Dermis blood vessel endothelial cell (primary cell): Measurements from ENCODE around the gene PRR5L. TPM values are rescaled to one million over a fixed set of nuclear protein-coding genes. Genes with fewer than 3 reads are reported as not detected.

ENCODE experiments used
- DNase-seq: peaks from one replicate; pipeline ENCODE4 v3.0.0; 2010
- total RNA-seq: library from RNA; depleted of rRNA; stranded (reverse); fragments of >200 nt; gene quantifications from 2 replicates; pipeline ENCODE4 v1.2.3, GENCODE V29; 2014

The PRR5L gene
- total RNA-seq, 1 donor from 2014 or later, result 30.3 TPM

GRCh38 chr11:36441610-36442208, 145.6 kb downstream of the PRR5L start:
- DNase-seq, result no peak

- no peak for DNase-seq
Observed at GRCh38 chr11:36443661-36444060, 147.6 kb downstream of the PRR5L start.

- DNase-seq, result no peak
Observed at GRCh38 chr11:36446135-36446534, 150.0 kb downstream of the PRR5L start.

DNA sequence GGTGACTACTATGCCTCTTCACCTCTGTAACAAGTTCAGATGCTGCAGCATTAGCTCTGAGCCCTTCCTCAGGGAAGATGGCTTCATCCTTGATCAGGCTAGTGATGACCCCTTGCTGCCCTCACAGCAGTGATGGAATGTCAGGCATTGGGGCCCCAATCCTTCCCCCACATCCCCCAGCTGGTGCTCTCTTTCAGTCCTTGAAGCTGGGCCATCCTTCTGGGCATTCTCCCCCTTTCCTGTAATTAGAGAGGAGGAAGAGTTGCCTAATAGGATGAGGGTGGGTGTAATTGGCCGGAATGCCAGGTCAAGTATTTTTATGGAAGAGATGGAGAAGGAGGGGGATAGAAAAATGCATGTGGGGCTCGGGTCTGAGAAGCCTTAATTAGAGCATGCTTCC, 151.4 kb downstream of the PRR5L start:
- DNase-seq, result no peak

GRCh38 chr11:36447947-36448346, 151.9 kb downstream of the PRR5L start:
- no peak for DNase-seq

DNA sequence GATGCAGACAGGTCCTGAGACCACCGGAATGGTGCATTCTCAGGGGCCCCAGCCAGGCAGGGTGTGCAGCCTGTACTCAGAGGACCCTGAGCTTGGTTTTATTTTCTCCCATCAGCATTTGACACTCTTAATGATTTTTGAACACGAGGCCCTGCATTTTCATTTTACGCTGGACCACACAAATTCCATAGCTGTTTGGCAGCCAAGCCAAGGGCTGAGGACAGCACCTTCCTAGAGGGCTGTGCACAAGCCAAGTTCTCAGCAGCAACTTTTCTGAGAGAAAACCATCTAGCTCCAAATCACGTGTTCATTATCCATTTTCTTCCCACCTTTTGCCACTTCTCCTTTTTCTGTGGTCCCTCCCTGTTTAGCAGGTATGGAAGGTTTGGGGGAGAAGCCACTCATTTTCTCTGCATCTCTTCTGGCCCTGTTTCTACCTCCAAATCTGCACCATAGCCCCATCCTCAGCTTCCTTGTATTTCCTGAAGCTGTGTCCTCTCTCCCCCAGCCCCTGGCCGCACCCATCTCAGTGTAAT, 153.5 kb downstream of the PRR5L start:
- DNase-seq, result no peak

DNA sequence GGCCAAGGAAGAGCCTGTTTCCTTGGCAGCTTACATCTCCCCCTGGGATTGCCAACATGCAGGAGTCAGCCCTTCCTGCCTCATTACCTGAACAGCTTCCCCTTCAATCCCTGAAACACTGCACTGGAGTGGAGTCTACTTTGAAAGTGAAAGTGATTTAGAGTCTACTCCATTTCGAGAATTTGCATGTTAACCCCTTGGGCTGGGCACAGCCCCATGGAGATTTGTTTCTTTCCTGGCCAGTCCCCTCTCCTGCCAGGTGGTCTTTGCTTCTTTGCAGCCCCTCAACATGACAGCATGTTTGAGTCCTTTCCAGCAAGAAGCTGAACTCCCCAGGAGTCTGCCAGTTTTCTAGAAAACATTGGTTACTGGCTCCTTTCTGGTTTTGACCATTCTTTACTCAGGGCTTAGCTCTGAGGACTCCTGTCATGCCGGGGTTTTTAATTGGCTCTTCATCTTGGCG, 154.1 kb downstream of the PRR5L start:
- DNase-seq, result peak; percentile 18

DNA sequence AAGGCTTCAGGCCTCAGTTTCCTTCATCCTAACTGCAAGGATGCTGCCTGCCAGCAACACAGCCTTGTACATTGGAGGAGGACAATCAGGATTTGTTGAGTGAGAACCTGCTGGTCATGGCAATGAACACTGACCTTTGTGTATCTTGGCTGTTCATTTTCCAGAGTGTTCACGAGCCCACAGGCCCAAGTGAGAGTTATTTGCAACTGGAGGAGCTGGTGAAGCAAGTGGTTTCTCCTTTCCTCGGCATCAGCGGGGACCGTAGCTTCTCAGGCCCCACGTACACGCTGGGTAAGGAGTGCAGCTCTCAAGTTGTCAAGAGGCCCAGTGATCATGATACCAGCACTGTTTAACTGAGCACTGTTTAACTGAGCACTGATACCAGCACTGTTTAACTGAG, 155.0 kb downstream of the PRR5L start:
- no peak for DNase-seq

GRCh38 chr11:36451681-36452080, 155.6 kb downstream of the PRR5L start:
- DNase-seq, result no peak

- DNase-seq, result no peak
Observed at GRCh38 chr11:36452236-36452940, 156.3 kb downstream of the PRR5L start.

- DNase-seq, result no peak
Observed at GRCh38 chr11:36452961-36453360, 156.9 kb downstream of the PRR5L start.

- no peak for DNase-seq
Observed at GRCh38 chr11:36453678-36454077, 157.6 kb downstream of the PRR5L start.

- no peak for DNase-seq
Observed at GRCh38 chr11:36454551-36454940, 158.5 kb downstream of the PRR5L start.

- no peak for DNase-seq
Observed at GRCh38 chr11:36454941-36455631, 159.0 kb downstream of the PRR5L start.

DNA sequence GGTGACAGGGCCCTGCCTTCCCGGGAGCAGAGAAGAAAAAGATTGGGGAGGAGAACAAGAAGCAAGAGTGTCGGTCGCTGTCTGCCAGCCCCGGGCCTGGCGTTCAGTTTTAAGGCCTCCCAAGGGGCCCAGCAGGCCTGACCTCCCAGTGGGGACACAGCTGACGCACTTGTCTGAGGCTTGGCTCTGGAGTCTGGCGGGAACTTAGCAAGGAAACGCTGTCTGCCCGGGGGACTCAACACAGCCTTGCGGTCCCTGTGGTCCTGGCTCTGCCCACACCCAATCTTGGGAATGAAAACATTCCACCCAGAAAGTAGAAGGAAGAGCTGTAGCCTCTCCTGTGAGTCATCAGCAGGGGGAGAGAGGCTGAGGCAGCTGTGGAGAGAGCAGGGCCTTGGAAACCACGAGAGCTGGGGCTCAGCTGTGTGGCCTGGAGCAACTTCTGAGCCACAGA, 159.6 kb downstream of the PRR5L start:
- DNase-seq, result peak; percentile 18

DNA sequence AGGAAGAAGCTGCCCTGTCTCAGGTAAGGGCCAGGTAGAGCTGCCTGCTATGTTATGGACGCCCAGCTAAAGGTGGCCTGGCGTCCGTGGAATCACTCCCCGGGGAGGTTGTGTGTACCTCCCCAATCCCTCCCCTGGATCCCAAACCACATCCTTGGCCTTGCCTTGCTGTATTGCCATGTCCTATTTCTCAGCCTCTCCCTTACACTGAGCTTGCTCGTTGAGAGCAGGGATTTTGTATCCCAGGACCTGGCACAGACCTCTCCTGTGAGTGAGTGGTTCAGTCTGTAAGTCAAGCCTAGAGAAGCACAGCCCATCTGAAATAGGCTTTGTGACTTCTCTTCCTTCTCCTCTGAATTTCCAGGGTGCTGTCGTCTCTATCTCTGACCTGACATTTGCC, 160.1 kb downstream of the PRR5L start:
- no peak for DNase-seq

DNA sequence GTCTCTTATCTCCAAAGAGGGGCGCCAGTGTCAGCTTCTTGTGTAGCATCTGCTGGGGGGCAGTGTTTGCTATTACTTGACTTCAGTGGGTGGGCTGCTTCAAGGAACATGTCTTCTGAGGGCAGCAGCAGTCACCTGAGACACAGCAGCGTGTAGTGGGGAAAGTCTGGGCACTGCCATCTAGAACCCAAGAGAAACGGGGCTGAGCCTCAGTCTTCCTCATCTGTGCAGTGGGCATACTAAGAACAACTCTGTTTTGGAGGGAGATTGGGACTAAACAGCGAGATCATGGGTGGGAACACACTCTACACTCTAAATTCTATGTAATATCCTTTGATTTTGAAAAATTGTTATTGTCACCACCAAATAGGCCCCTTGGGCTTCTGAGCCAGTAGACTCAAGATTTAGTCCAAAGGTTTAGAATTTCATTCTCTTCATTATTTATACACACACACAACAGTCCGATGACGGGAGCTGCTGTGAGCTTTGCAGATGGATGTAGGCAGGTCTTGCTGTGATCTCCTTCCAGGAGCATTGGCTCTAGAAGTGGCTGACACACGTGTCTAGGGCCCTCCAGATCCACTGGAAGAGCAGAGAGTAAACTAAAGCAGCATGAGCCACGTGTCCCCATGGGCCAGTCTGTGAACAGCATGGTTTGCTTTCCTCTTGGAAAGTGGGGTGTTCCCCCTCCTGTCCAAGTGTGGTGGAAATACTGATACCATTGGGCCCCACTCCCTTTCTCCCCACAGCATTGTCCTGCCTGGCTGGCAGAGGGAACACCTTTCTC, 162.2 kb downstream of the PRR5L start:
- no peak for DNase-seq

- DNase-seq, result no peak
Observed at GRCh38 chr11:36459046-36459445, 163.0 kb downstream of the PRR5L start.

GRCh38 chr11:36460220-36460619, 164.1 kb downstream of the PRR5L start:
- DNase-seq, result no peak

GRCh38 chr11:36462321-36462720, 166.2 kb downstream of the PRR5L start:
- no peak for DNase-seq

DNA sequence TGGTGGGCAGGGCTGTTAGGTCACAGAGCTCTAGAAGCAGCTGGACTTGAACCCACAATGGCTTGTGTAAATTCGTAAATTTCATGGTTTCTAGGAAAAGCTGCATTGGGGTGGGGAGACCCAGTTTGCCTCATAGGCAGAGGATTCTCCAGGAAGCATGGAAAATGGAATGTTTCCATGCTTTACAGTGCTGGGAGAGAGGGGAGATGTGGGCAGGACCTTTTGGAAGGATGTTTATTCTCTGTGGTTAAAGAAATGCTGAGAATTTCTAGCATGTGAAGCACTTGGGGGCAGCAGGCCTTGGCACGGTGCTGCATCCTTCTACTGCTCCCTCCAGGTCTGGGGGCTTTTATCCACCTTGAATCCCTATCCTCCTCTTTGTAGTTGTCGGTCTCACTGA, 167.7 kb downstream of the PRR5L start:
- DNase-seq, result no peak

DNA sequence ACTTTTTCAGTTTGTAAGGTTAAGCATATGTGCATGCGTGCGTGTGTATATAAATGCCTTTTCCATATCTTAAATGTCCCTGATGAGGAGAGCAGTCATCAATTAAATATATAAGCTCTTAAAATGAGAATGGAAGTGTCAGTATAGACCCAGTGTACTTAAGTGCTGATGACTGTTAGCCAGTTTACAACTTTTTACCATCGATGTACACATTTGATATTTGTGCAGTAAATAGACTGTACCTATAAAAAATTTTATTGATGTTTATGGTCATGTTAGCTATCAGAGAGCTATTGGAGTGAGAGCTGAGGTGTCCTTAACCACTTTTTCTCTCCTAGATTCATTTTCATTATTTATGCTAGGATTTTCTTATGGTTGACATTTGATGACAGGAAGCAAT, 168.6 kb downstream of the PRR5L start:
- DNase-seq, result no peak
